Measurements from ENCODE around the gene CLCN6. TPM values are rescaled to one million over a fixed set of nuclear protein-coding genes. Genes with fewer than 3 reads are reported as not detected.
"Not testable (repeated sequence)": the region's sequence is repeated elsewhere in the genome, so short reads cannot be mapped to it uniquely, and the experiment has no call there.

The CLCN6 gene
- total and polyA plus RNA-seq, 2 of the 13 experiments (the other 11 are each of a cell fraction or from before 2014, with no cell fraction given): 14.9 to 19.3 TPM

DNA sequence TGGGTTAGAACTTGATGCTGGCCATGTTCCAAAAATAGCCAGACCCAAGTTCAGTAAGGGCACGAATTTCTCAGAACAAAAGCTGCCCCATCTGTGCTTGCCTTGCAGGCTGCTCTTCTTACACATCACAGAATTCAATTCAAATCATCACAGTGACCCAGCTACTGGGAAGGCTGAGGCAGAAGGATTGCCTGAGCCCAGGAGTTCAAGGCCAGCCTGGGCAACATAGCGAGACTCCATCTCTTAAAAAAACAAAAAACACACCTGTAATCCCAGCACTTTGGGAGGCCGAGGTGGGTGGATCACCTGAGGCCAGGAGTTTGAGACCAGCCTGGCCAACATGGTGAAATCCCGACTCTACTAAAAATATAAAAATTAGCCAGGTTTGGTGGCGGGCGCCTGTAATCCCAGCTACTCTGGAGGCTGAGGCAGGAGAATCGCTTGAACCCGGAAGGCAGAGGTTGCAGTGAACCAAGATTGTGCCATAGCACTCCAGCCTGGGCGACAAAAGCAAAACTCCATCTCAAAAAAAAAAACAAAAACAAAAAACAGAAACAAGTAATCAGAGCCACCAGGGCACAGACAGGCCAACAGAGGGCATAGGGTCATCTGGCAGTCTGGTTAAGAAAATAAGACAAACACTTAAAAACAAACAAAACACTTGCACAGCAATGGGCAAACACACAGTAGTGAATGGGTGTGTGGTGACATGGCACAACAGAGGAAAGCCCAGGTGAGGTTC is 1.9 kb upstream of the CLCN6 start (continued):
- TF ChIP-seq FOXA1 (IDR thresholded peaks at IDR 0.05): not testable (repeated sequence)
- TF ChIP-seq FOXA1 (CRISPR knock-in tag; IDR thresholded peaks at IDR 0.05): 0 out of 2 replicates have a peak, but pooled peaks have one; percentile 21
- TF ChIP-seq RARA (CRISPR knock-in tag; IDR thresholded peaks at IDR 0.05): peak; percentile 92
- 0 out of 2 replicates have a peak, but pooled peaks have one; percentile 55 for TF ChIP-seq NR2F2 (IDR thresholded peaks at IDR 0.05; ENCODE audit: borderline replicate concordance, low read depth)
- TF ChIP-seq, protein P1, sequence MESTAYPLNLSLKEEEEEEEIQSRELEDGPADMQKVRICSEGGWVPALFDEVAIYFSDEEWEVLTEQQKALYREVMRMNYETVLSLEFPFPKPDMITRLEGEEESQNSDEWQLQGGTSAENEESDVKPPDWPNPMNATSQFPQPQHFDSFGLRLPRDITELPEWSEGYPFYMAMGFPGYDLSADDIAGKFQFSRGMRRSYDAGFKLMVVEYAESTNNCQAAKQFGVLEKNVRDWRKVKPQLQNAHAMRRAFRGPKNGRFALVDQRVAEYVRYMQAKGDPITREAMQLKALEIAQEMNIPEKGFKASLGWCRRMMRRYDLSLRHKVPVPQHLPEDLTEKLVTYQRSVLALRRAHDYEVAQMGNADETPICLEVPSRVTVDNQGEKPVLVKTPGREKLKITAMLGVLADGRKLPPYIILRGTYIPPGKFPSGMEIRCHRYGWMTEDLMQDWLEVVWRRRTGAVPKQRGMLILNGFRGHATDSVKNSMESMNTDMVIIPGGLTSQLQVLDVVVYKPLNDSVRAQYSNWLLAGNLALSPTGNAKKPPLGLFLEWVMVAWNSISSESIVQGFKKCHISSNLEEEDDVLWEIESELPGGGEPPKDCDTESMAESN (CRISPR knock-in tag; conservative IDR thresholded peaks at IDR 0.05): 0 out of 2 replicates have a peak, but pooled peaks have one; percentile 26
- 0 out of 2 replicates have a peak, but pooled peaks have one; percentile 14 for TF ChIP-seq RXRA (CRISPR knock-in tag; IDR thresholded peaks at IDR 0.05)
- peak; percentile 50 for TF ChIP-seq TBL1XR1 (IDR thresholded peaks at IDR 0.05; ENCODE audit: borderline replicate concordance, low read length, partially characterized antibody)
- TF ChIP-seq BCL6 (CRISPR knock-in tag; IDR thresholded peaks at IDR 0.05): 0 out of 2 replicates have a peak, but pooled peaks have one; percentile 9
- peak; percentile 25; the same call in 1 of the 2 replicates for TF ChIP-seq HMG20A (CRISPR knock-in tag; IDR thresholded peaks at IDR 0.05; ENCODE audit: borderline replicate concordance)
- 0 out of 2 replicates have a peak, but pooled peaks have one; percentile 11 for TF ChIP-seq ZNF724P (CRISPR knock-in tag; IDR thresholded peaks at IDR 0.05; ENCODE audit: borderline replicate concordance)
- 0 out of 2 replicates have a peak, but pooled peaks have one; percentile 38 for TF ChIP-seq ZFP36L1 (CRISPR knock-in tag; IDR thresholded peaks at IDR 0.05)
- peak in 1 of 2 experiments; percentile 29; a peak in 1 of 4 replicates for TF ChIP-seq POLR2A (IDR thresholded peaks at IDR 0.05; ENCODE audit: insufficient read depth in 1 of 2, low read depth in 2 of 2, low read length in 2 of 2)
- peak; percentile 70 for TF ChIP-seq NR2F6 (IDR thresholded peaks at IDR 0.05)
- TF ChIP-seq NR2F6 (CRISPR knock-in tag; IDR thresholded peaks at IDR 0.05): peak; percentile 69
- TF ChIP-seq ARNT2 (CRISPR knock-in tag; IDR thresholded peaks at IDR 0.05; ENCODE audit: low read depth): 0 out of 2 replicates have a peak, but pooled peaks have one; percentile 29

Measured in HepG2 (cell line).